H1 (cell line): ENCODE measurements around the gene TUBGCP2. TPM values are rescaled to one million over a fixed set of nuclear protein-coding genes. Genes with fewer than 3 reads are reported as not detected.

ENCODE experiments used
- CTCF ChIA-PET: fragments of 300-600 bp; sonication (Branson Sonifier 250); formaldehyde crosslinking; loops from one replicate; lab custom pipeline; 2021; ENCODE audit not compliant: partially characterized antibody; lab: Charles Lee
- POLR2A ChIA-PET: fragments of 300-600 bp; sonication (Branson Sonifier 250); formaldehyde crosslinking; loops from one replicate; lab custom pipeline; 2021; ENCODE audit warnings: inconsistent platforms; ENCODE audit not compliant: partially characterized antibody; lab: Charles Lee
- DNase-seq, 2 experiments: peaks; one replicate each; pipeline versions ENCODE4 v3.0.0 to v3.0.0-alpha.2; 2010 to 2022; ENCODE audit warnings: low spot score in 2 of 2, low read depth in 1 of 2, mixed read lengths in 1 of 2
- FAIRE-seq: peaks from 2 replicates; lab custom pipeline; 2011; peaks lifted over from hg19 to GRCh38; lab: Jason Lieb, UNC
- H2AFZ ChIP-seq: 2 replicates; pipeline ENCODE4 v1.8.1; 2012; ENCODE audit warnings: low read length, inconsistent platforms
- H2AK5ac ChIP-seq: 2 replicates; pipeline ENCODE4 v1.6.1; 2013; ENCODE audit warnings: low read depth, low read length
- H2BK120ac ChIP-seq: replicated peaks from 2 replicates; pipeline ENCODE3; 2013; ENCODE audit warnings: low read depth, low read length, inconsistent platforms
- H2BK12ac ChIP-seq: 2 replicates; pipeline ENCODE4 v1.6.1; 2013; ENCODE audit warnings: low read depth, low read length
- H2BK15ac ChIP-seq: 2 replicates; pipeline ENCODE4 v1.6.1; 2013; ENCODE audit warnings: low read length
- H2BK20ac ChIP-seq: 2 replicates; pipeline ENCODE4 v1.6.1; 2013; ENCODE audit warnings: low read length
- H2BK5ac ChIP-seq: 2 replicates; pipeline ENCODE4 v1.6.1; 2013; ENCODE audit warnings: low read depth, low read length
- H3K14ac ChIP-seq: 2 replicates; pipeline ENCODE4 v1.6.1; 2013; ENCODE audit warnings: inconsistent platforms; ENCODE audit not compliant: insufficient read length
- H3K18ac ChIP-seq: 2 replicates; pipeline ENCODE4 v1.6.1; 2013; ENCODE audit warnings: low read length; ENCODE audit errors: extremely low read depth
- H3K23ac ChIP-seq: 2 replicates; pipeline ENCODE4 v1.6.1; 2013; ENCODE audit warnings: inconsistent platforms; ENCODE audit not compliant: insufficient read length
- H3K23me2 ChIP-seq: 2 replicates; pipeline ENCODE4 v1.6.1; 2013; ENCODE audit warnings: low read depth, low read length
- H3K27ac ChIP-seq: 2 replicates; pipeline ENCODE4 v1.6.1; 2011; ENCODE audit warnings: low read depth, low read length, inconsistent platforms
- H3K27me3 ChIP-seq, 4 experiments: replicated peaks in 1 of 4; 1 replicate in 1 of 4; 2 replicates in 3 of 4; pipeline versions ENCODE4 v1.6.1 to v1.8.1; 2011 to 2013; ENCODE audit warnings: low read length in 3 of 4, mild to moderate bottlenecking in 3 of 4, inconsistent platforms in 2 of 4, mixed read lengths in 2 of 4, moderate library complexity in 1 of 4; ENCODE audit not compliant: control insufficient read depth in 3 of 4, insufficient read depth in 3 of 4; ENCODE audit errors: extremely low read depth in 1 of 4
- H3K36me3 ChIP-seq, 4 experiments: 2 replicates each; pipeline versions ENCODE4 v1.6.1 to v1.8.1; 2011 to 2013; ENCODE audit warnings: mild to moderate bottlenecking in 4 of 4, low read length in 3 of 4, moderate library complexity in 2 of 4, control low read depth in 1 of 4, inconsistent platforms in 1 of 4; ENCODE audit not compliant: insufficient read depth in 4 of 4, control insufficient read depth in 2 of 4
- H3K4ac ChIP-seq: replicated peaks from 2 replicates; pipeline ENCODE3; 2013; ENCODE audit warnings: low read length, low read depth, mixed read lengths, inconsistent platforms; ENCODE audit not compliant: insufficient read length
- H3K4me1 ChIP-seq, 4 experiments: replicated peaks in 1 of 4; 1 replicate in 1 of 4; 2 replicates in 3 of 4; pipeline versions ENCODE4 v1.6.1 to v1.8.1; 2011 to 2013; ENCODE audit warnings: low read length in 3 of 4, inconsistent platforms in 2 of 4, mixed read lengths in 1 of 4; ENCODE audit not compliant: insufficient read depth in 4 of 4, control insufficient read depth in 3 of 4
- H3K4me2 ChIP-seq, 2 experiments: 2 replicates each; pipeline versions ENCODE4 v1.6.1 to v1.8.1; 2011 to 2013; ENCODE audit warnings: low read depth in 2 of 2, low read length in 2 of 2, control low read depth in 1 of 2, inconsistent platforms in 1 of 2, mild to moderate bottlenecking in 1 of 2; ENCODE audit not compliant: insufficient read depth in 1 of 2
- H3K4me3 ChIP-seq, 4 experiments: fragments of 200-600, 300-600 bp in 1 of 4; sonication (generic), shearing (Covaris generic), sonication (Bioruptor Twin) in 1 of 4; 2 replicates each; pipeline versions ENCODE4 v1.5.1 to v1.8.1; 2011 to 2016; ENCODE audit warnings: low read length in 4 of 4, low read depth in 3 of 4, control low read depth in 2 of 4, inconsistent platforms in 2 of 4, mild to moderate bottlenecking in 2 of 4, mixed read lengths in 1 of 4, moderate library complexity in 1 of 4; ENCODE audit not compliant: insufficient read depth in 2 of 4; ENCODE audit errors: extremely low read depth in 1 of 4
- H3K56ac ChIP-seq: replicated peaks from 2 replicates; pipeline ENCODE3; 2013; ENCODE audit warnings: low read depth, mild to moderate bottlenecking, mixed read lengths, low read length, inconsistent platforms; ENCODE audit not compliant: insufficient read length
- H3K79me1 ChIP-seq: 2 replicates; pipeline ENCODE4 v1.6.1; 2013; ENCODE audit warnings: low read depth, low read length, control low read depth
- H3K79me2 ChIP-seq, 2 experiments: 2 replicates each; pipeline versions ENCODE4 v1.6.1 to v1.8.1; 2012 to 2013; ENCODE audit warnings: low read length in 2 of 2, mild to moderate bottlenecking in 2 of 2, inconsistent platforms in 1 of 2; ENCODE audit not compliant: insufficient read depth in 2 of 2, control insufficient read depth in 1 of 2
- H3K9ac ChIP-seq, 4 experiments: replicated peaks in 1 of 4; 1 replicate in 1 of 4; 2 replicates in 3 of 4; pipeline versions ENCODE4 v1.6.1 to v1.8.1; 2011 to 2013; ENCODE audit warnings: low read depth in 3 of 4, low read length in 3 of 4, control low read depth in 2 of 4, mild to moderate bottlenecking in 2 of 4, moderate library complexity in 2 of 4, inconsistent platforms in 1 of 4; ENCODE audit errors: extremely low read depth in 1 of 4
- H3K9me3 ChIP-seq, 2 experiments: 2 replicates each; pipeline versions ENCODE4 v1.6.1 to v1.8.1; 2012 to 2013; ENCODE audit warnings: mild to moderate bottlenecking in 2 of 2, moderate library complexity in 2 of 2, control low read depth in 1 of 2, inconsistent platforms in 1 of 2, low read depth in 1 of 2, low read length in 1 of 2, mixed read lengths in 1 of 2; ENCODE audit not compliant: insufficient read depth in 2 of 2
- H4K20me1 ChIP-seq, 2 experiments: replicated peaks in 1 of 2; 2 replicates each; pipeline versions ENCODE3 to v1.8.1; 2011 to 2013; ENCODE audit warnings: inconsistent platforms in 2 of 2, low read length in 2 of 2, mild to moderate bottlenecking in 1 of 2; ENCODE audit not compliant: insufficient read depth in 2 of 2, control insufficient read depth in 1 of 2
- H4K5ac ChIP-seq: 2 replicates; pipeline ENCODE4 v1.6.1; 2013; ENCODE audit warnings: low read length, low read depth, mixed read lengths, inconsistent platforms; ENCODE audit not compliant: insufficient read length
- H4K8ac ChIP-seq: 2 replicates; pipeline ENCODE4 v1.8.0; 2013; ENCODE audit warnings: mild to moderate bottlenecking, moderate library complexity, low read length, inconsistent platforms; ENCODE audit not compliant: insufficient read depth; ENCODE audit errors: extremely low read depth
- H4K91ac ChIP-seq: replicated peaks from 2 replicates; pipeline ENCODE3; 2013; ENCODE audit warnings: low read length, mixed read lengths, inconsistent platforms; ENCODE audit not compliant: insufficient read length
- CBX5 ChIP-seq: fragments of 300-800, 300-1000 bp; sonication (generic); IDR thresholded peaks from 2 replicates; pipeline ENCODE4 v1.7.1; 2016; ENCODE audit warnings: antibody characterized with exemption, low read length, low read depth
- CHD1 ChIP-seq: IDR thresholded peaks from 2 replicates; pipeline ENCODE4 v1.6.1; 2012; ENCODE audit warnings: low read depth, low read length, improper control_type of control experiment
- E2F6 ChIP-seq: IDR thresholded peaks from 2 replicates; pipeline ENCODE4 v1.6.1; 2012; ENCODE audit warnings: inconsistent platforms
- SP2 ChIP-seq: IDR thresholded peaks from 2 replicates; pipeline ENCODE4 v1.6.1; 2012; ENCODE audit warnings: mild to moderate bottlenecking, low read length, inconsistent platforms
- YY1 ChIP-seq: IDR thresholded peaks from 2 replicates; pipeline ENCODE4 v1.6.1; 2011; ENCODE audit warnings: low read depth, mild to moderate bottlenecking, low read length
- WGBS, 2 experiments: shearing (Covaris generic) in 1 of 2; methylation state at CpG; one replicate each; pipeline versions ENCODE4 v1.1.6 to v1.1.7; 2013 to 2015; ENCODE audit warnings: low lambda C conversion rate in 2 of 2, mixed read lengths in 2 of 2, inconsistent platforms in 1 of 2, low coverage in 1 of 2, missing lambda C conversion rate in 1 of 2; ENCODE audit not compliant: insufficient replicate concordance in 2 of 2, insufficient coverage in 1 of 2, insufficient read length in 1 of 2; ENCODE audit errors: extremely low coverage in 1 of 2, missing lambda C conversion rate in 1 of 2; 5-methylcytosine and 5-hydroxymethylcytosine counted together
- polyA plus RNA-seq, 7 experiments: library from polyadenylated mRNA; depleted of rRNA in 3 of 7; stranded (reverse) in 5 of 7; unstranded in 2 of 7; fragments of >200 nt in 5 of 7; fragments of 200-250 nt in 2 of 7; gene quantifications; 1 replicate in 5 of 7; 2 replicates in 1 of 7; 4 replicates in 1 of 7; pipeline versions ENCODE4 v1.2.1 to v1.2.3, GENCODE V29; 2011 to 2013; ENCODE audit warnings: missing spikeins in 2 of 7, mixed read lengths in 2 of 7
- total RNA-seq: library from RNA; stranded (reverse); fragmentation: NEBNext Ultra II Directional; extraction: Animal tissue kit (Norgen Biotek cat#: 25700); gene quantifications from 2 replicates; pipeline ENCODE4 v1.2.1, GENCODE V29; 2021

The TUBGCP2 gene
- total and polyA plus RNA-seq, 2 of the 8 experiments (the other 6 are each of a cell fraction or from before 2014, with no cell fraction given): 34.9 to 51.9 TPM

GRCh38 chr10:133248334-133248715 is 60.3 kb downstream of the TUBGCP2 start:
- no peak overlapping the region for H4K8ac ChIP-seq
- WGBS, 2 experiments: 81% methylated on average over 12 of the region's 12 CpGs; no CpG with 5 or more reads in 1 of the 2 experiments
- H2AFZ ChIP-seq: no peak overlapping the region
- no peak overlapping the region for H3K4me2 ChIP-seq
- H3K14ac ChIP-seq: no peak overlapping the region
- peak overlapping the region; percentile 48; the same call in 1 of the 2 replicates for H2BK20ac ChIP-seq
- no peak overlapping the region for H2AK5ac ChIP-seq
- no peak for DNase-seq
- H2BK120ac ChIP-seq: peak overlapping the region; percentile 31
- H3K79me2 ChIP-seq: no peaks in the 10 kb centered on the region
- H3K23ac ChIP-seq: no peak overlapping the region
- no peak overlapping the region for H3K18ac ChIP-seq
- peak overlapping the region; percentile 47 for H4K91ac ChIP-seq
- H3K27ac ChIP-seq: no peak overlapping the region
- POLR2A ChIA-PET: interaction anchor here (2.1 kb wide), 1 partner anchor 9 kb away, joined by 6 read pairs; no protein-coding TSS in a partner anchor
- H4K5ac ChIP-seq: no peak overlapping the region
- no peak overlapping the region for H3K4ac ChIP-seq
- peaks cover 0 to 2% of the 10 kb centered on the region in 2 experiments for H4K20me1 ChIP-seq
- H2BK5ac ChIP-seq: peak overlapping the region; percentile 66; the same call in 1 of the 2 replicates
- peak overlapping the region; percentile 84; the same call in 1 of the 2 replicates for H2BK12ac ChIP-seq
- H3K4me3 ChIP-seq: no peak overlapping the region
- no peaks in the 10 kb centered on the region for H3K36me3 ChIP-seq
- TF ChIP-seq SP2 (no peak), CHD1 (no peak), CBX5 (no peak), YY1 (no peak), E2F6 (no peak)
- TF ChIP-seq, all 59 proteins: peak for 0
- no peaks in the 10 kb centered on the region; a peak in 3 of 7 replicates for H3K27me3 ChIP-seq
- H3K4me1 ChIP-seq: peaks cover 0 to 15% (median 8%) of the 10 kb centered on the region in 4 experiments; a peak in 5 of 7 replicates
- no peak overlapping the region for H3K56ac ChIP-seq
- H3K79me1 ChIP-seq: 0 out of 2 replicates have a peak, but pooled peaks cover 2% of the 10 kb centered on the region
- H2BK15ac ChIP-seq: no peak overlapping the region
- FAIRE-seq: no peak
- H3K23me2 ChIP-seq: 0 out of 2 replicates have a peak, but pooled peaks cover 1% of the 10 kb centered on the region
- no peaks in the 10 kb centered on the region for H3K9me3 ChIP-seq
- CTCF ChIA-PET: interaction anchor here (1.2 to 3.6 kb wide), 5 partner anchors 10 to 310 kb away, joined by 3 to 24 read pairs (median 8); no protein-coding TSS in a partner anchor
- no peak overlapping the region for H3K9ac ChIP-seq
